Trophoblast cell (in vitro differentiated cells and primary cell): ENCODE measurements around the gene NFRKB.

ENCODE experiments used
- DNase-seq, 2 donors: peaks; one replicate each; pipeline ENCODE4 v3.0.0-alpha.2; 2016
- H2AFZ ChIP-seq: 2 replicates; pipeline ENCODE4 v1.6.1; 2013; ENCODE audit warnings: low read length, moderate library complexity, mild to moderate bottlenecking; ENCODE audit not compliant: insufficient read depth, poor library complexity
- H2AK5ac ChIP-seq: 2 replicates; pipeline ENCODE4 v1.6.1; 2013; ENCODE audit warnings: mild to moderate bottlenecking, low read length
- H2BK120ac ChIP-seq: 2 replicates; pipeline ENCODE4 v1.6.1; 2013; ENCODE audit warnings: low read length, mild to moderate bottlenecking, moderate library complexity; ENCODE audit not compliant: insufficient read depth, poor library complexity
- H2BK12ac ChIP-seq: 2 replicates; pipeline ENCODE4 v1.6.1; 2013; ENCODE audit warnings: mild to moderate bottlenecking, low read length, moderate library complexity
- H2BK5ac ChIP-seq: 2 replicates; pipeline ENCODE4 v1.6.1; 2013; ENCODE audit warnings: low read length, low read depth, moderate library complexity, mild to moderate bottlenecking; ENCODE audit not compliant: poor library complexity
- H3K14ac ChIP-seq: 2 replicates; pipeline ENCODE4 v1.6.1; 2013; ENCODE audit warnings: mild to moderate bottlenecking, low read length
- H3K18ac ChIP-seq: 2 replicates; pipeline ENCODE4 v1.6.1; 2013; ENCODE audit warnings: mild to moderate bottlenecking, low read length
- H3K23ac ChIP-seq: 2 replicates; pipeline ENCODE4 v1.6.1; 2013; ENCODE audit warnings: low read length
- H3K27ac ChIP-seq: 2 replicates; pipeline ENCODE4 v1.5.1; 2013; ENCODE audit warnings: low read depth, mild to moderate bottlenecking, inconsistent platforms, low read length, moderate library complexity
- H3K27me3 ChIP-seq: 2 replicates; pipeline ENCODE4 v1.6.1; 2013; ENCODE audit warnings: inconsistent platforms, mild to moderate bottlenecking, low read length, moderate library complexity; ENCODE audit not compliant: insufficient read depth
- H3K36me3 ChIP-seq, 2 experiments: 1 replicate in 1 of 2; 2 replicates in 1 of 2; pipeline ENCODE4 v1.6.1; 2013; ENCODE audit warnings: low read length in 2 of 2, mild to moderate bottlenecking in 2 of 2, moderate library complexity in 1 of 2; ENCODE audit not compliant: insufficient read depth in 2 of 2, control insufficient read depth in 1 of 2
- H3K4ac ChIP-seq: 2 replicates; pipeline ENCODE4 v1.6.1; 2013; ENCODE audit warnings: low read depth, mild to moderate bottlenecking, low read length, moderate library complexity
- H3K4me1 ChIP-seq, 2 experiments: 1 replicate in 1 of 2; 2 replicates in 1 of 2; pipeline ENCODE4 v1.6.1; 2013; ENCODE audit warnings: low read length in 2 of 2, mild to moderate bottlenecking in 2 of 2, moderate library complexity in 1 of 2; ENCODE audit not compliant: insufficient read depth in 2 of 2, control insufficient read depth in 1 of 2
- H3K4me2 ChIP-seq: 2 replicates; pipeline ENCODE4 v1.6.1; 2013; ENCODE audit warnings: inconsistent platforms, mild to moderate bottlenecking, low read length, moderate library complexity
- H3K4me3 ChIP-seq: 2 replicates; pipeline ENCODE4 v1.5.1; 2013; ENCODE audit warnings: mild to moderate bottlenecking, low read depth, low read length, inconsistent platforms
- H3K79me1 ChIP-seq: one replicate; pipeline ENCODE4 v1.6.1; 2013; ENCODE audit warnings: low read length
- H3K79me2 ChIP-seq: 2 replicates; pipeline ENCODE4 v1.6.1; 2013; ENCODE audit warnings: low read length, mild to moderate bottlenecking; ENCODE audit not compliant: control insufficient read depth, insufficient read depth, poor library complexity
- H3K9ac ChIP-seq: 2 replicates; pipeline ENCODE4 v1.6.1; 2013; ENCODE audit warnings: mild to moderate bottlenecking, low read length
- H3K9me3 ChIP-seq: 2 replicates; pipeline ENCODE4 v1.6.1; 2013; ENCODE audit warnings: low read depth, mild to moderate bottlenecking, control low read depth, inconsistent platforms, low read length; ENCODE audit not compliant: insufficient read depth
- H4K12ac ChIP-seq: 2 replicates; pipeline ENCODE4 v1.6.1; 2013; ENCODE audit warnings: low read depth, mild to moderate bottlenecking, low read length, moderate library complexity
- H4K8ac ChIP-seq: 2 replicates; pipeline ENCODE4 v1.6.1; 2013; ENCODE audit warnings: low read depth, mild to moderate bottlenecking, low read length, moderate library complexity
- H4K91ac ChIP-seq: one replicate; pipeline ENCODE4 v1.6.1; 2013; ENCODE audit warnings: low read depth, mild to moderate bottlenecking, low read length, moderate library complexity
- WGBS: extraction: QIAGEN DNeasy Blood & Tissue Kit; methylation state at CpG from one replicate; pipeline ENCODE4 v1.1.7; 2013; ENCODE audit warnings: missing lambda C conversion rate; ENCODE audit not compliant: insufficient read length, insufficient coverage; ENCODE audit errors: extremely low coverage; 5-methylcytosine and 5-hydroxymethylcytosine counted together

NFRKB gene

DNA sequence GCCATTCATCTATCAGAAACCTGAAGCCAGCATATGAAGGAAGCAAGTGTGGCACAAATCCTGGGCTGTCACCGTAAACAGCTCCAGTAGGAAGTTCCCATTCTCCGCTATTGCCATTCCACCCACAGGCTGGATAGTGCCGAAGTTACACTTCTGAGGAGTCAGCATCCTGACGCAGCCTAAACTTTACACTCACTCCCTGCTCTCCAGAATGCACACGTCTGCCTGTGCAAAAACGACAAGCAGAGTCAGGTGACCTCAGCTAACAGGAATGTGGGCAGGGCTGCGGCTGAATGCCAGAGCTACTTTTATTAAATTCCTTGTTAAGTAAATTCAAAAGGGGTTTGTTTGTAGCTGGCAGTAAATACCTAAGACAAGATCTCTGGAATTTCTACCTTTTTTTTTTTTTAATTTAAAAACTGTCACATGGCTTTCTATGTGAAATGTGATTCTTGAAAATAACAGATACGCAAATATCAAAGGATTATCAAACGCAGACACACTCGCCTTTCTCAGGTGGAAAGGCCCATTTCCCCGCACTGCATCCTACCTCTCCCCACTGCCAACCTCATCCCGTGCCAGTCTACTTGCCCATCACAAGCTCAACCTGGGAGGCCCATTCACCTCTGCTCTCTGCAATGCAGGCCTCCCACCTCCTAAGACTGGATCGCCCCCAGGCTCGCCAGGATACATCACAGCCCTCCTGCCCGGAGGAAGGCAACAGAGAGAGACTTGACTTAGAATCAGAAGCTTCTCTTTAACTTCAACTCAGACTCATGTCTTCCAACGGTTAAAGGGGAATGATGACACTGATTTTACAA is 33.5 kb downstream of the NFRKB start:
- Histone ChIP-seq H2BK12ac (peak overlapping the region; percentile 96), H3K79me1 (peaks cover 7% of the 10 kb centered on the region), H3K4me3 (no peak overlapping the region), H3K4me2 (peak overlapping the region; percentile 46), H3K79me2 (peaks cover 2% of the 10 kb centered on the region), H3K4ac (peak overlapping the region; percentile 57), H2AK5ac (peak overlapping the region; percentile 94), H3K4me1 (peaks cover 5 to 9% of the 10 kb centered on the region in 2 experiments), H4K12ac (no peak overlapping the region), H4K91ac (peak overlapping the region; percentile 93), H3K23ac (no peak overlapping the region), H3K27ac (peak overlapping the region; percentile 80), H3K9ac (no peak overlapping the region), H2BK120ac (peak overlapping the region; percentile 94), H3K27me3 (no peaks in the 10 kb centered on the region), H3K9me3 (peaks cover 4% of the 10 kb centered on the region), H3K36me3 (peaks cover 24 to 40% of the 10 kb centered on the region in 2 experiments), H3K14ac (peak overlapping the region; percentile 97), H3K18ac (peak overlapping the region; percentile 83), H2BK5ac (peak overlapping the region; percentile 94), H2AFZ (peak overlapping the region; percentile 66), H4K8ac (peak overlapping the region; percentile 84)
- WGBS, result no CpG with 5 or more reads among the region's 16 CpGs
- peak; percentile 97 to 98 for DNase-seq

DNA sequence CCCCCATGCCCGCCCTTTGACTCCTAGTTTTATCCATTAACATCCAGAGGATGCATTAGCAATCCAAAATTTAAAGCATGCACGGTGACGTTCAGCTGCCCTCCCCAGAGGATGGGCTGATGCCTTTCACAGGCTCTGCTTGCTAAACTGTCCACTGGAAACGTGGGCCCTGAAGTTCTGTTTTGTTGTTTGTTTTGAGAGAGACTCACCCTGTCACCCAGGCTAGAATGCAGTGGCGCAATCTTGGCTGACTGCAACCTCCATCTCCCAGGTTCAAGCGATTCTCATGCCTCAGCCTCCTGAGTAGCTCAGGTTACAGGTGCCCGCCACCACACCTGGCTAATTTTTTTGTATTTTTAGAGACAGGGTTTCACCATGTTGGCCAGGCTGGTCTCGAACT is 39.3 kb downstream of the NFRKB start:
- Histone ChIP-seq H3K18ac (no peak overlapping the region), H3K4ac (no peak overlapping the region), H2BK12ac (no peak overlapping the region), H3K79me1 (no peaks in the 10 kb centered on the region), H3K27me3 (no peaks in the 10 kb centered on the region), H3K4me3 (no peak overlapping the region), H3K36me3 (peaks cover 0 to 5% of the 10 kb centered on the region in 2 experiments), H3K9ac (no peak overlapping the region), H4K12ac (no peak overlapping the region), H3K79me2 (no peaks in the 10 kb centered on the region), H2BK5ac (no peak overlapping the region), H3K14ac (no peak overlapping the region), H2BK120ac (no peak overlapping the region), H4K8ac (no peak overlapping the region), H4K91ac (no peak overlapping the region), H3K4me2 (no peak overlapping the region), H3K27ac (no peak overlapping the region), H3K4me1 (no peaks in the 10 kb centered on the region), H3K9me3 (no peaks in the 10 kb centered on the region), H2AK5ac (no peak overlapping the region), H2AFZ (no peak overlapping the region), H3K23ac (no peak overlapping the region)
- peak; percentile 56 to 85 for DNase-seq
- WGBS, result no CpG with 5 or more reads among the region's 8 CpGs

DNA sequence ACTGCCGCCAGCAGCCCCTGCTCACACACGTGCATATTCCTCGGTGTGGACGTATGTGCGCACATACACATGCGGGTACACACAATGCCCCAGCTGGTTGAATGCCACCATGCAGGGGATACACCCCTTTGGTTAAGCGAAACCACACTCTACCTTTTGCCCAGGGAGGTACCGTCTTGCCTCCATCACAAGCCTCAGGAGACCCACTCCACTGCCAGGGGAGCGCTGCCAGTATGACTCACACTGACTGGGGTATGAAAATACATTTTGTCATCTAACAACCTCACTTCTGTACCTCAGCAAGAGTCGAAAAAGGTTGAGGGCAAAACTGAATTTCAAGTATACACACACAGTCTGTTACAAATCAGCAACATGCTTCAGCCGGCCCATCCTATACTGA is 40.3 kb downstream of the NFRKB start:
- Histone ChIP-seq H2AFZ (no peak overlapping the region), H3K9ac (no peak overlapping the region), H3K27me3 (no peaks in the 10 kb centered on the region), H3K36me3 (peaks cover 0 to 2% of the 10 kb centered on the region in 2 experiments), H3K4ac (no peak overlapping the region), H2BK5ac (no peak overlapping the region), H4K8ac (no peak overlapping the region), H3K18ac (no peak overlapping the region), H3K14ac (no peak overlapping the region), H2AK5ac (no peak overlapping the region), H3K4me2 (no peak overlapping the region), H3K79me2 (no peaks in the 10 kb centered on the region), H4K12ac (no peak overlapping the region), H3K27ac (no peak overlapping the region), H3K9me3 (peaks cover 2% of the 10 kb centered on the region), H2BK120ac (no peak overlapping the region), H4K91ac (no peak overlapping the region), H3K4me3 (no peak overlapping the region), H3K79me1 (no peaks in the 10 kb centered on the region), H3K4me1 (no peaks in the 10 kb centered on the region), H2BK12ac (no peak overlapping the region), H3K23ac (no peak overlapping the region)
- DNase-seq, result no peak
- WGBS, result no CpG with 5 or more reads among the region's 11 CpGs

DNA sequence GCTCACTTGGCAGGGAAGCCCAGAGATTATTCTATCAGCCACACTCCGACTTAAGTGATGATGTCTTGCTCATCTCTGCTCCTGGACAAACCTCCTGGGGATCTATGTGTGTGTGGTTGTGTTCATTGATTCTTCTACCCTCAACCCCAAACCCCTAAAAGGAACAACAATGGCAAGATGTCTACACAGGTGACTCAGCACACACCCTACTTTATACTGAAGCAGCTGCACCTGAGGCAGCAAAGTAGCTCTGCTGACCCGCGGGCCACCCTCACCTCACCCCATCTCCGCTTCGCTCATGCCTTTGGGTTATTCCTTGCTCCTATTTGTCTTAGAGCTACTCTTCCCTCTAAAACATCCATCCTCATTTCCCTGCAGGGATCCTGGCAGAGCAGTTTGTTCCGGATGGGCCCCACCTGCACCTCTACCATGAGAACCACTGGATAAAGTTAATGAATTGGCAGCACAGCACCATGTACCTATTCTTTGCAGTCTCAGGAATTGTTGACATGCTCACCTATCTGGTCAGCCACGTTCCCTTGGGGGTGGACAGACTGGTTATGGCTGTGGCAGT is 41.1 kb downstream of the NFRKB start:
- Histone ChIP-seq H3K79me1 (peaks cover 4% of the 10 kb centered on the region), H3K27ac (no peak overlapping the region), H3K4ac (no peak overlapping the region), H3K27me3 (no peaks in the 10 kb centered on the region), H3K14ac (no peak overlapping the region), H3K4me3 (no peak overlapping the region), H4K12ac (no peak overlapping the region), H3K9ac (no peak overlapping the region), H3K4me1 (peaks cover 4 to 5% of the 10 kb centered on the region in 2 experiments), H4K91ac (no peak overlapping the region), H3K18ac (no peak overlapping the region), H2AK5ac (no peak overlapping the region), H3K4me2 (no peak overlapping the region), H2AFZ (no peak overlapping the region), H3K23ac (no peak overlapping the region), H2BK12ac (no peak overlapping the region), H2BK5ac (no peak overlapping the region), H4K8ac (no peak overlapping the region), H2BK120ac (no peak overlapping the region), H3K79me2 (no peaks in the 10 kb centered on the region), H3K9me3 (peaks cover 2% of the 10 kb centered on the region), H3K36me3 (no peaks in the 10 kb centered on the region)
- peak in 1 of 2 donors; percentile 50 for DNase-seq
- whole genome bisulfite sequencing, result no CpG with 5 or more reads among the region's 7 CpGs
